Stimulated activated CD4-positive, alpha-beta T cell treated with anti-CD3 and anti-CD28 coated beads, Interleukin-12 subunit alpha, Interleukin-12 subunit beta, amount 100 ng/mL, for 24 hours (primary cell): ENCODE measurements around the gene ST6GAL1.
"Not testable (repeated sequence)": the region's sequence is repeated elsewhere in the genome, so short reads cannot be mapped to it uniquely, and the experiment has no call there.

ENCODE experiments used
- DNase-seq, 2 experiments: peaks; one replicate each; pipeline ENCODE4 v3.0.0-alpha.2; 2020; ENCODE audit warnings: low read depth in 2 of 2

Gene ST6GAL1

GRCh38 chr3:186940967-186941366, 10.6 kb downstream of the ST6GAL1 start:
- DNase-seq, result no peak

DNA sequence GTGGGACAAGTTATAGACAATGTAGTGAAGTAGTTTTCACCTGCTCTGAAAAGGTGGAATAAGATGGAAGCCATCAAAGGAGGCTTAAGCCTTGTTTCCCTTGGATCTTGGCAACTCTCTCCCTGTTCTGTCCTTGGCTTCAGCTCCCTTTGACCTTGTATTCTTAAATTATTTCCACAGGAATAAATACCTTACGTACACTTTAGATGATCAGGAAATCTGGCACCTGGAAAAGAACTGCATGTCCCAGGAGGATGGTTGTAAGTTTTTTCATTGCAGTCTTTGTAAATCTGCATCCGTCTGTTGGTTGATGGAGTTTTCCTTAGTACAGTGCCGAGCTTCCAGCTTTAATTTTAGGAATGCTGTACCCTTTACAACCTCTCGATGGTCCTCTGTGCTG, 11.8 kb downstream of the ST6GAL1 start:
- DNase-seq, result no peak

- DNase-seq, result no peak
Measured at GRCh38 chr3:186945255-186945823, 15.0 kb downstream of the ST6GAL1 start.

GRCh38 chr3:186946756-186947375, 16.5 kb downstream of the ST6GAL1 start:
- DNase-seq, result no peak

DNA sequence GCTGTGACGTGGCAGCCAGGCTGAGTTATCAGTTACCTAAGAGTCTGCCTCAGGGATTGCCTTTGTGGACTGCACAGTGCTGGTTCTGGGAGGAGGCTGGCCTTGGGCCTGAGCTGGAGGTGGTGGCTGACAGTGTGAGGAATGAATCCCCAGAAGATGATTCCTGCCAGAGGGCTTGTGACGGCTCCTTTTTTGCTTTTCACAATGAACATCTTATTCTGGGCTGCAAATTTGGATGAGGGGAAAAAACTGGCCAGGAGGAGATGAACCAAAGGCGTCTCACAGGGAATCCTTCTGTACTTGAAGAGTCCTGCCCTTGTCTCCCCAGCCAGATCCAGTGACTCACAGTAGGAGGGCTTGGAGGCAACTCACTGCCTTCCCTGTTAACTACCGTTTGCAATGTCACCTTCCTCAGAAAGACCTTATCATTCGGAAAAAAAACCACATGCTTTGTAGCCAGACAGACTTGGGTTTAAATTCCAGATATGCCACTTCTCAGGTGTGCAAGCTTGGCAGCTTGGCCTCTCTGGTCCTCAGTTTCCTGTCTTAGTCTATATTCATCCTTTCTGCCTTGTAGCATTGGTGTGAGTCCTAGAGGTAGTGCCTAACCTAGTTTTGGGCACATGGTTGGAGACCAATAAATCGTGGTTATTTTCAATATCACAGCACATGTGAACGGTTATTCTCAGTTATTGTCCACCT, 19.1 kb downstream of the ST6GAL1 start:
- DNase-seq, result no peak

- no peak for DNase-seq
Measured at GRCh38 chr3:186950402-186951093, 20.2 kb downstream of the ST6GAL1 start.

DNA sequence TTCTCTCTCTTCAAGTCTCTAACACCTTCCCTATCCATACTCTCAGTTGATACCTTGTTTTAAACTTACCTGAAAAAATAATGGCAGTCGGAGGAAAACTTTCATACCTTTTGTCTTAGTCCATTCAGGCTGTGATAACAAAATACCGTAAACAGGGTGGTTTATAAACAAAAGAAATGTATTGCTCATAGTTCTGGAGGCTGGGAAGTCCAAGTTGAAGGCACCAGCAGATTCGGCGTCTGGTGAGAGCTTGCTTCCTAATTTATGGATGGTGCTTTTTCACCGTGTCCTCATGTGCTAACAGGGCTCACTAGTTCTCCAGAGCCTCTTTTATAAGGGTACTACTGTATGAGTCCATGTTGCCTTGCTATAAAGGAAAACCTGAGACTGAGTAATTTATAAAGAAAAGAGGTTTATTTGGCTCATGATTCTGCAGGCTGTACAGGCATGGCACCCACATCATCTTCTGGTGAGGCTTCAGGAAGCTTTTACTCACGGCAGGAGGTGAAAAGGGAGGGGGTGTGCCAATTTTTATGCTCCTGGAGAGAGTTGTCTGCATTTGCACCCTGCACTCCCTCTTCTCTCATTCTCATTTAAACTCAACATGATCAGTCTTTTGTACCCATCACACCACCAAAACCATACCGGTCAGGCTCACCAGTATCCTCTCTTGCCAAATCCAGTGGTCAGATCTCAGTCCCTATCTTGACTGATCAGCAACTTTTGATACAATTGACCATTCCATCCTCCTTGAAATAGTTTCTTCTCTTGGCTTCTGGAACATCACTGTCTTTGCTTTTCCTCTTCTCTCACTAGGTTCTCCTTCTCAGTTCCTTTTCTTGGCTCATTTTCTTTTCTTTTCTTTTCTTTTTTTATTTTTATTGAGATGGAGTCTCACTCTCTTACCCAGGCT, 21.6 kb downstream of the ST6GAL1 start:
- DNase-seq, result no peak

DNA sequence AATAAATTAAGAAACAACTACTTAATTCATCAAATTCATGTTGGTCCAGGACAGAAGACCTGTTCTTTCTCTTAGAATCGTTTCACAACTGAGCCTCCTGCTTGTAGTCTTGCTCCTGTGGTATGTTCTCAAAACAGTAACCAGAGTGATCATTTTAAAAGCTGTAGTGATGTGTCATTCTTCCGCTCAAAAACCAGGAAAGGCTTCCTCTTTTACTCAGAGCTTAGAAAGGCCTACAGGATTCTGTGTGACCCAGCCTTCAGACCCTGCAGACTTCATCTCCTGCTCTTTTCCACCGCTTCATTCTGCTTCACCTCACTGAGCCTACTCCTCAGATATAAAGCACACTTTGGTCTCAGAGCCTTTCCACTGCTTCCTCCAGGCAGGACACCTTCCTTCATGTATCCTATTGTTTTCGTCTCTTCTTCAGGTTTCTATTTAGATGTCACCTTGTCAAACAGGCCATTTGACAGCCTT, 22.7 kb downstream of the ST6GAL1 start:
- DNase-seq, result no peak

GRCh38 chr3:186953992-186954699, 23.8 kb downstream of the ST6GAL1 start:
- not testable (repeated sequence) for DNase-seq

GRCh38 chr3:186955898-186956696, 25.8 kb downstream of the ST6GAL1 start:
- no peak for DNase-seq

GRCh38 chr3:186959029-186959624, 28.8 kb downstream of the ST6GAL1 start:
- DNase-seq, result no peak

DNA sequence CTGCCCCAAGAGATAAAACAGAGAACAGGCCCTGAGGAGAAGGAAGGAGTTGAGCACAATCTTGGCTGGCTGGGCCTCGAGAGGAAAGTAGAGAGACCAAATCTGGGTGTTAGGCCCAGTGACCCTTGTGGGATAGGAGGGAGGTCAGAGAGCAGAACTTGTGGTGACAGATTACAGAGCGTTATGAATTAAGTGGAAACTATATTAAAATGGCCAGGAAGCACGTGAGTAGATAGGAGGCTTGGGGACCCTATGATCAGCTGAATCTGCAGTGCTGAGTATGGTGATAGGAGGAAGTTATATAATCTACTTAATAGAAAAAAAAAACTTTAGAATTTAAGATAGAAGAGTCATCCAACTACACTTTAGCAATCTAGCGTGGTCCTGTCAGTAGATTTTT, 30.0 kb downstream of the ST6GAL1 start:
- DNase-seq, result no peak

DNA sequence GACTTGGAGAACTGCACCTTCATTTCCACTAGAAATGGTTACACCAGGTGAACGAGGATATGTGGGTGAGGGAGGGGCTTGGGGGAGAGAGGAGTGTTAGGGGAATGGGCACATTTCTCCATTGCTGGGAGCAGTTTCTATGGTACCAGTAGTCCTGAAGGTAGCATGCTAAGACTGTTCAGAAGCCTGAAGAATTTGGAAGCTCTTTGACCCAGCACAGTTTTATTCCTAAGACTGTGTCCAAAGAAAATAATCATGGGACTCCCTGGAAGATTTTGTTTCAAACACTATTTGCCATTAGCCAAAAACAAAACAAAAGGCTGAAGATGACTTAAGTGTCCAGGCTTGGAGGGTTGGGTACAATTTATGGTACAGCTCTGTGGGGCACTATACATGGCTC, 32.1 kb downstream of the ST6GAL1 start:
- DNase-seq, result no peak

DNA sequence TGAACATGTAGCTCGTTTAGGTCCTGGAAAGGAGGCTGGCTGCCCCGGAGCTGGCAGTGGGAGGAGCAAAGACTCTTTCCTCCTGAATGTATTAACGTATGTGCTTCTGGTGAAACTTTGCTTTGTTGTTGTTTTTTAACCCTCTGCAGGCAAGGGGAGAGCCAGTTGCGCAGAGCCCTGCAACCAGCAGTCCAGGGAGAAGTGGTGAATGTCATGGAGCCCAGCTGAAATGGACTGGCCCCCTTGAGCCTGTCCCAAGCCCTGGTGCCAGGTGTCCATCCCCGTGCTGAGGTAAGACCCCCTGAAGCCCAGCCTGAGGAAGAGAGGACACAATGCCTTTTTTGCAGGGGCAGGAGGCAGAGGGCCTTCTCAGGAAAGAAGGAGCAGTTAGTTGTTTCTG, 33.3 kb downstream of the ST6GAL1 start:
- no peak for DNase-seq

DNA sequence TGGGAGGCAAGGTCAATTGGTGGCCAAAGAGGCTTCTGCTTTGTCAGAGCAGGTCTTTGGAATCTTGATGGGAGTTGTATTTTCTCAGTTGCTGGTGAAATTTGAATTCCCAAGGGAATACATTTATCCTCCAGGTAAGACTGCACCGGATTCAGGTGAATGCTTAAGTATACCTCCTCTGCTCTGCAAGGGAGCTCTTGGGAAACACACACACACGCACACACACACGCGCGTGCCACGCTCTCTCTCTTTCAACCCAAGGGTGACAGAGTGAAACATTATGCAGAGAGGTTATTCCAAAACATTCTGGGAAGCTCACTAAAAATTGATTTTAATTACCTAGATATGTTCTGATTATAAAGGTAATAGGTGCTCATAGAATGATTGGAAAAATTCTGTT, 33.7 kb downstream of the ST6GAL1 start:
- no peak for DNase-seq

DNA sequence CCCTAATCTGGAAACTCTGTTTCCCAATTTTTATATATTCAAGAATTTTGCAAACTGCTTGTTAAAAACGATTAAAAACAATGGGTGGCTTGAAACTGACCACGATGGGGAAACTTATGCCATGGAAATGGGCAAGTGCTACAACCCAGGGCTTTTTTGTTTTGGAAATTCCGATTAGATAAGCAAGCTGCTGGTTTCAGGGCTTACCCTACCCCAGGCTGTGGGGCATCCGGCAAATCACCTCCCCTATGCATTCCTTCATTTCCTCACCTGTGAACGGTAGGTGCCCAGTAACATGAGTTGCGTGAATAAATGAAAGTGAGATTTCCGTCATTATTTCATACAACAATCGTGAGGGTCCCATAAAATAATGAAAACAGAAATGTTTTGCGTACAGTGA, 34.3 kb downstream of the ST6GAL1 start:
- no peak for DNase-seq

DNA sequence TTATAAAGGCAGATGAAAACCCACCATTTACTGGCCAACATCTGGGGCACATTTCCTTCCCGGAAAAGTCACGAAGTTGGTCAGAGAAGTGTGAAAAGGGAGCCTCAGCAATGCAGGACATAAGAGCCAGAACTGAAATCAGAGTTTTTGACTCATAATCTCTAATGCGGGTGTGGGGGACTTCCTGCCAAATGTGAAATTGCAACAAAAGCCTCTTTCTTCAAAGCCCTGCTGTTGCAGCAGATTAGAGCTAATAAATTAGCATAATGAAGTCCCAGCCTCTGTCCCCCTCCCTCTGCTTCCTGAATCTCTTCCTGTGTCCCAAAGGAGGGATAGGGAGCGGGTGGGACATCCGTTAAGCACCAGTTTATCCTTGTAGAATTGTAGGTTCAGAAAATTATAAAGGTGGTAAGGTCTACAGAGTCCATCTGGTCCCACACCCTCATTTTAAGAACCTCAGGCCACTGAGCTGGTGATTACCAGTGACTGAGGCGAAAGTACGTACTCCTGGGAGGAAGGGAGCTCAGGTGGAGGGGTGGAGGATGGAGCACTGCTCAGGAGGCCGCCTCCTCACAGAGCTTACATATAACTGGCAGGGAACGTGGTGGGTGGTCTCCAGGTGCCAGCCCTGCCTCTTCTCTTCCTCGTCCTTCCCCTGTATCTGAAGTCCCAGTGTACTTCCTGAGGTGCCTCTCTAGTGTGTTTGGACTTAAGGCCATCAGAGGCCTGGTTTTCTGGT, 35.0 kb downstream of the ST6GAL1 start:
- DNase-seq, result no peak

DNA sequence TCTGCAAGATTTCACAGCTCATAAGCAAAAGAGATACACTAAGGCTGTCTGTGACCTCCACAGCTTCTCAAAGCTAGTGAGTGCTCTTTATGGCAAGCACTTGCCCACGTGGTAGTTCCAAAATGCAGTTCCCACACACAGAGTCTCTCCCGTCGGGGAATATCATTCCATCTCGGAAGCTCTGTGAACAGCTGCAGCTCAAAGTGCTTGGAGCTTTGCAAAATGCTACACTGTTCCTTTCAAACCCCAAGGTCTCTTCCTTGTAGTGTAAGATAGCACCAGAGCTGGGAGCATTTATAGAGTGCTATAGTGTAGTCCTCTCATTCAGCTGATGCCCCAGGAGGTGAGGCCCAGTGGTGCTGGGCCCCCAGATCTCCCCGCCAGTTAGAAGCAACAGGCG, 36.1 kb downstream of the ST6GAL1 start:
- DNase-seq, result no peak

GRCh38 chr3:186967236-186967635, 36.9 kb downstream of the ST6GAL1 start:
- not testable (repeated sequence) for DNase-seq
